HG02885 (cell line): ENCODE data around the gene PITPNM1.
"Not testable (repeated sequence)": the region's sequence is repeated elsewhere in the genome, so short reads cannot be mapped to it uniquely, and the experiment has no call there.

Experiments used
- ATAC-seq: cut with Tn5 transposase; IDR thresholded peaks from one replicate; pipeline ENCODE4 v1.9.1; 2021; ENCODE audit warnings: mild to moderate bottlenecking; ENCODE audit not compliant: unreplicated experiment, poor library complexity

PITPNM1 gene

DNA sequence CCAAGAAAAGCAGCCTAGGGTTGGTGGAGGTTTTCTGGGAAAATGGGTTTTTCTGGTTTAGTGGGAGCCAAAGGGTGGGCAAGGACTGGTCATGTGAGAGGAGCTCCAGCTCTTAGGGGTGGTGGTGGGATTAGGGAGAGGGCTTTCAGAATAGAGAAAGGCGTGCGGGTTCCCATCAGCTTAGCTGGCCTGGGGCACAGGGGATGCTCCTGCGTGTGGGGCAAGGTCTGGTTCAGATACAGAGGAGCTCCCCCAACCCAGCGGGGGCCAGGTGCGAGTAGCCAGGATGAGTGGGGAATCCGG, 36.8 kb downstream of the PITPNM1 start:
- ATAC-seq, result no peak

DNA sequence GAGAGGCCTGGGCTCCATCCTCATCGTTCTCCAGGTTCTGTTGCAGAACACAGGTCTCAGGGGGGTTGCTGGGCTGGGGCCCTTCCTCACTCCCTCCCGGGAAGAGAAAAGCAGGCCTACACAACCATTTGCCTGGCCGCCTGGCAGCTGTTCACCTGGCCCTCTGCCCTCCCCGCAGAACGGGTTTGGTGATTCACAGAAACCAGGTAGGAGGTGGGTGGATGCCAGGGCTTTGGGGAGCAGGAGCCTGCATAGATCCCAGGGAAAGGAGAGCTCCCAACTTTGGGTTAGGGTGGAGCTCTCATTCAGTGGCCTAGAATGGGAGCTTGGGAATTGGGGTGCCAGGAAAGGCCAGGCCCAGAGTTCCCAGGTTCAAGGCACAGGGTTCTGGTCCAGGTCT, 37.1 kb downstream of the PITPNM1 start:
- ATAC-seq, result no peak

DNA sequence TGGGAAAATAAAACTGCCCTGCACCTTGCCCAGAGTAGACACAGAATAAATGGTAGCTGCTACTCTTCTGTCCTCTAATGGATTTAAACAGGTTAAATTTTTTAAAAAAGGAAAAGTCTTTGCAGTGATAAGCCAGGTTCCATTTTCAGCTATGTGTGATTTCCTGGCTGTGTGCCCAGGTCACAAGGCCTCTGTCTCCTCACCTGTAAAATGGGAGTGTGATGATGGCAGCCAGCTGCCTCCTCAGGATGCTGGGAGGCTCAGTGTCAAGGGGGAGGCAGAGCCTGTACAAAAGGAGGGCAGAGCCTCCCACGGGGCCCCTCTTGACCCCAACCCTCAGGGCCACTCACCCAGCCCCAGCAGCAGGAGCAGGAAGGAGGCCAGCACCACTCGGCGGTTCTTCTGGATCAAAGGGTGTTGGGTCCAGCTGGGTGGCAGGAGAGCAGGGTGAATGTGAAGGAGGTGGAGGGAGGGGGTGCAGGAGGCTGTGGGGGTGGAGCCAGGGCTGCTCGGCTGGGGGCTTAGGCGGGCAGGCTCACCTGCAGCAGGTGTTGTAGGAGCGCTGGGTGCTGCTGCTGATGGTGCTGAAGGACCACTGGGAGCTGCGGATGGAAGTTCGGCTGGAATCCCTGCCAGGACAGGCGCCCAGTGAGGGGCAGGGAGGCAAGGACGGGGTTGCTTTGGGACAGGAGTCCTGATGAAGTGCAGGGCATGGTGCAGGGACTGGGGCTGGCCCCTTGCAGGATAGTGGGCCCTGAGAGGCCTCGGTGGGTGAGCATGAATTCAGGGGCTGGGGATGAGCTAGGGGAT, 38.0 kb downstream of the PITPNM1 start:
- ATAC-seq, result no peak

DNA sequence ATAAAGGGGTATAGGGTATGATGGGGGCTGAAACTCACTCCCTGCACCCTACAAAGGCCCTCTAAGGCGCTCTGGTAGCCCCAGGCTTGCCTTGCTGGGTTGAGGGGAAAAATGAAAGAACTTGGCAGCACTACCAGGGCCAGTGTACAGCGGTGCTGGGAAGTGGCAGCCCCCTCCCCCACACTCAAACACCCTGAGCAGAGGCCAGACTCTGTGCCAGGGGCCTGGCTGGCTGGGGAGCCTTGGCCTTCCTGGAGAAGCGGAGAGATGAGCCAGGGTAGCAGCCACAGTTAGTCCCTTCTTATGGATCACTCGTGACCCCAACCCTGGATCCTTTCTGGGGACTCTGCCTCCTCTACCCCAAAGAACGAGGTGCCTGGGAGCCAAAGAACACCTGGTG, 38.8 kb downstream of the PITPNM1 start:
- ATAC-seq, result no peak

DNA sequence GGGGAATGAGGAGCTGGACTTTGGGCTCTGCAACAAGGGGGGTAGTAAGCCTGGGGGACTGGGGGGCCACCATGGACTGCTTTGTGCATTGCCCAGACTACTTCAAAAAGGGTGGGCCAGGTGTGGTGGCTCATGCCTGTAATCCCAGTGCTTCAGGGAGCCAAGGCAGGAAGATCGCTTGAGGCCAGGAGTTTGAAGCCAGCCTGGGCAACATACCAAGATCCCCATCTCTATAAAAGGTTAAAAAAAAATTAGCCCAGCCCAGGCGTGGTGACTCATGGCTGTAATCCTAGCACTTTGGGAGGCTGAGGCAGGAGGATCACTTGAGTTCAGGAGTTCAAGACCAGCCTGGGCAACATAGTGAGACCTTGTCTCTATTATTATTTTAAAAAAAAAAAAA, 39.6 kb downstream of the PITPNM1 start:
- ATAC-seq, result not testable (repeated sequence)

DNA sequence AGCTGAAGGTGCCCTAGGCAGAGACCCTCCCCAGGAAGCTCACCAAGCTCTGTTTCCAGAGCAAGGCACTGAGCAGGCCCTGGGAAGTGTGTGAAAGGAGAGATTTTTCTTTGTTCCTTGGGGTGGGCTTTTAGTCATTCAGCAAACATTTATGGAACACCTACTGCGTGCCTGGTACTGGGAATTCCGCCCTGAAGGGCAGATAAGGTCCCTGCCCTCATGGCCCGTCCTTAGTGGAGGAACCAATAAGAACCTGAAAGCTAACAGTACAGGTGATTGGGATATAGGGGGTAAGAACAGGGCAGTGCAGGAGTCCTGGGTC, 40.0 kb downstream of the PITPNM1 start:
- ATAC-seq, result no peak

DNA sequence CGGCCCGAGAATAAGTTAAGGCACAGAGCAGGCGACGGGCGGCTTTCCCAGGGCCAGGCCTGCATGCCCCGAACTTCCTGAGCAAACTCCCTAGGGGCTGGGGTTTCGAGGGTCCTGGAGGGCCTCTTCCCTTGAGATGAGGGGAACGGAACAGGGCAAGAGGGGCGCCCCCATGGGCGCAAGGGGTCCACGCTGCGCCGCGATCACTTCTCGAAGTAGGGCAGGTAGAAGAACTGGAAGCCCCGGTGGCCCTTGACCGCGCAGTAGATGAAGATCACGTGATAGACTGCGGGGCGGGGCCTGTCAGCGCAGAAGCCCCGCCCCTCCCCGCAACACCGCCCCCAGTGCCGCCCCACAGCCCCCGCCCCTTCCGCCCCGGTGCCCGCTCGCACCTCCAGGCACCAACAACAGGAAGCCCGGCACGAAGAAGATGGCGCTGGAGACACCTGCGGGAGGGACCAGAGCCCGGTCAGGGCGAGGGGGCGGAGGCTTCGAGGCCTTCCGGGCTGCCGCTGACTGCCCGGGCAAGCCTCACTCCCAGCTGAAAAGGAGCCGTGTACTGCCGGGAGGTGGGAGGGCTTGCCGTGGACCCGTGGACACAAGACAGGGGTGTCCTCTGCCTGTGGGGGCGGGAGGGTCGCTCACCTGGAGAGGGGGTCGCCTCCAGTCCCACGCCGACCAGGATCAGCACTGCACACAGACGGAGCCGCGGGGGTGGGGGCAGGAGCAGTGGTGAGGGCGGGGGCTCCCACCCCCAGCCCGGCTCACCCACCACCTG, 40.6 kb downstream of the PITPNM1 start:
- peak; percentile 58 for ATAC-seq

DNA sequence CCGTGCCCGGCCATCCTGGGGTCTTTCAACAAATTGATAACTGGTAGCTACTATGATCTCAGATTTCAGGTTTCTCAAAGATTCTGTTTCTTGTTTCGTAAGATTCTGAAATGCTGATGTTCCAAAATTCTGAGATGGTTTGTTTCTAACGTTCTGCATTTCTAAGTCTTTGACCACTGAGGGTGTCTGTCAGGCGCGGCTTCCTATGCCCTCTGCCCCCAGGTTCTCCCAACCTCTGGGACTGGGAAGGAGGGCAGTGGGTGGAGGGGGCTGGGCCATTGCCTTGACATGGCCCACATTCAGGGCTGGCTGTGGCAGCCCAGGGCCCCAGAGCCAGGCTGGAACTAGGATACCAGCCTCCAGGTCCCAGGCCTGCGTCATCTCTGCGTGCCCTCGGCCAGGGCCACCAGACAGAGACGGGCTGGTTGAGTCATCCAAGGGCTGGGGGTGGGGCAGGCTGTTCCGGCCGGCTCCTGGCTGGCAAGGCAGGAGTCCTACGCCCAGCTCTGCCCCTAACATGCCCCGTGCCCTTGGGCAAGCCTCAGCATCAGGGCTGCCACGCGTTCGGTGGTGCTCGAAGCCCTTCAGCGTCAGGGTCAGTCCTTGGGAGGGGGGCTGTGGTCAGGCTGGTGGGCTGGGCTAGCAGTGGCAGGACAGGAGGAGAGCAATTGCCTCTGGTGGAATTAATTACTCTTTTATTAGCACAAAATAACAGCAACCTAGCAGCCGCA, 41.3 kb downstream of the PITPNM1 start:
- no peak for ATAC-seq

DNA sequence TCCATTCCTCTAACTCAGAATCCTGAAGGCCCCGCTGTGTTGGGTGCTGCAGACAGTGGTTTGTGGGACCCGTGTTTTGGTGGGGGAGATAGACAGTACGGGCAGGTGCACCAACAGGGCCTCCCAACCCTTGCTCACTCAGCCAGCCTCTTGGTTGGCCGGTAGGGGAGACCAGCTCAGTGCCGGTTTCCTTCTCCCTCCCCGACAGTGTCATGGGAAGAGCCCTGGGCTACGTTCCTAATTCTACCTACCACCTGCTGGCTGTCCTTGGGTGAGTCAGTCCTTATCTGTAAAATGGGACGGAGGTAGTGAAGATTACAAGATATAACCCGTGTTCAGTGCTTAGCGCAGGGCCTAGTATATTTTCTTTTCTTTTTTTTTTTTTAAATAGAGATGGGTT, 42.0 kb downstream of the PITPNM1 start:
- no peak for ATAC-seq

DNA sequence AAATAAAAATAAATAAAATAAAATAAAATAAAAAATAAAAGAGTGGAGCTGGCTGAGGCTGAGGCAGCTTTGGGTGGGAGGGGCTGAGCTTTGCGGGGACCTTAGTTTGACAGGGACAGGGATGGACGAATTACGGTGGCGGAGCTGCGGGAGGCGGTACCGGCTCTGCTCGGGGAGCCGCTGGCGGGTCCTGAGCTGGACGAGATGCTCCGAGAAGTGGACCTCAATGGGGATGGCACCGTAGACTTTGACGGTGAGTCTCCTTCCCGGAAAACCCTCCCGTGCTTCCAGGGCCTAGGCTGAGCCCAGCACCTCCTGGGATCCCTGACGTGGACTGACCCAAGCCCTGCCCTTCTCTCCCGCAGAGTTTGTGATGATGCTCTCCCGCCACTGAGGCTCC, 46.9 kb downstream of the PITPNM1 start:
- no peak for ATAC-seq

DNA sequence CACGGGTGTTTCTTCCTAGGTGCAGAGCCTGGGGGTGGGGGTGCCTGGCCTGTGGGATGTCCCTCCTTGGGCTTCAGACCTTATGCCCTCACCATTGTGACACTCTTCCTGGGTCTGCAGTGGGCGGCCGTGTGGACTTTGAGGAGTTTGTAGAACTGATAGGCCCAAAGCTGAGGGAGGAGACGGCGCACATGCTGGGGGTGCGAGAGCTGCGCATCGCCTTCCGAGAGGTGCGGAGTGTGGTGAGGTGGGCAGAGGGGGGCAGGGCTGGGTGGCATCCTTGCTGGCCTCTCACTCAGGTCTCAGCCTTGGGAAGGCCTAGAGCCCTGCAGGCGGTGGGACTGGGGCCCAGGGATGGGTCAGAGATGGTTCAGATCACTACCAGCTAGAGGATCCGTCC, 47.7 kb downstream of the PITPNM1 start:
- no peak for ATAC-seq

DNA sequence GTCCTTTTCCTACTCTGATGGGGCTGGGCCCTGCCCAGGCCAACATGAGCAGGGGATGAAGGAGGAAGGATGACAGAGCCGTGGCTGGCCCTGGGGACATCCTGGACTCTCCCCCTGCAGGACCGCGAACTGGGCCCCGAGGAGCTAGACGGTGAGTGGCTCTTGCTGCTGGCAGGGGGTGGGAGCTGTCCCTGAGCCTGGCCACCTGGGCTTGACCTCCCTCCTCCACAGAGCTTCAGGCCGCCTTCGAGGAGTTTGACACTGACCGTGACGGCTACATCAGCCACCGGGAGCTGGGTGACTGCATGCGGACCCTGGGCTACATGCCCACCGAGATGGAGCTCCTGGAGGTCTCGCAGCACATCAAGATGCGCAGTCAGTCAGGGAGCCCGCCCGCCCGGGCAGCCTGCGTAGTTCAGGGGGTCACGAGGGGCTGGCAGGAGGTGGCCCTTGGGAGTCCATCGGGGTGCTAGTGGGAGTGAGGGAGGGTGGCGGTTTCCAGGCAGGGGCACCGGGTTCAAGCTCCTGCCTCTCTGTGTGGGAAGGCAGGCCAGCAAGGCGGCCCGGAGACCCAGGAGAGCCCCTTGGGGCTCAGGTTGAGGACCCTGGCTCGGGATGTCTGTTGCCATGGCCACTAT, 49.0 kb downstream of the PITPNM1 start:
- no peak for ATAC-seq

DNA sequence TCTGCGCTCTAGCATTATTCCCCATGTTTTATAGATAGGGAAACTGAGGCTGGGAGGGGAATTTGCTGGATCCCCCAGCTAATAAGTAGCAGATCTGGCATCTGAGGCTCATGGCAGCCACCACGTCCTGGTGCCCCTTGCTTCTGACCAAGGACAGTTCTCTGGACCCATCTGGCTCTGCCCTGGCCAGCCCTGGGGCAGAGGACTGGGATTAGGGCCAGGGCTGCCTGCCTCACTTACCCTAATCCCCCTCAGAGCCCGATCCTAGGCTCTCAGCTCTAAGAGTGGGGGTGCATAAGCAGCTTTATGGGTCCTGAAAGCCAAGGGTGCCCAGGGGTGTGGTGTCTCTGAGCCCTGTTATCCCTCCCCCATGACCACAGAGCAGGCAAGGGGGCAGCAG, 50.1 kb downstream of the PITPNM1 start, which contains the start of gene CABP4:
Gene CABP4 (plus strand): TSS at position 301 of the 400 bp plus-strand sequence. CDS start 70 bp downstream, at position 371.
- no peak for ATAC-seq

DNA sequence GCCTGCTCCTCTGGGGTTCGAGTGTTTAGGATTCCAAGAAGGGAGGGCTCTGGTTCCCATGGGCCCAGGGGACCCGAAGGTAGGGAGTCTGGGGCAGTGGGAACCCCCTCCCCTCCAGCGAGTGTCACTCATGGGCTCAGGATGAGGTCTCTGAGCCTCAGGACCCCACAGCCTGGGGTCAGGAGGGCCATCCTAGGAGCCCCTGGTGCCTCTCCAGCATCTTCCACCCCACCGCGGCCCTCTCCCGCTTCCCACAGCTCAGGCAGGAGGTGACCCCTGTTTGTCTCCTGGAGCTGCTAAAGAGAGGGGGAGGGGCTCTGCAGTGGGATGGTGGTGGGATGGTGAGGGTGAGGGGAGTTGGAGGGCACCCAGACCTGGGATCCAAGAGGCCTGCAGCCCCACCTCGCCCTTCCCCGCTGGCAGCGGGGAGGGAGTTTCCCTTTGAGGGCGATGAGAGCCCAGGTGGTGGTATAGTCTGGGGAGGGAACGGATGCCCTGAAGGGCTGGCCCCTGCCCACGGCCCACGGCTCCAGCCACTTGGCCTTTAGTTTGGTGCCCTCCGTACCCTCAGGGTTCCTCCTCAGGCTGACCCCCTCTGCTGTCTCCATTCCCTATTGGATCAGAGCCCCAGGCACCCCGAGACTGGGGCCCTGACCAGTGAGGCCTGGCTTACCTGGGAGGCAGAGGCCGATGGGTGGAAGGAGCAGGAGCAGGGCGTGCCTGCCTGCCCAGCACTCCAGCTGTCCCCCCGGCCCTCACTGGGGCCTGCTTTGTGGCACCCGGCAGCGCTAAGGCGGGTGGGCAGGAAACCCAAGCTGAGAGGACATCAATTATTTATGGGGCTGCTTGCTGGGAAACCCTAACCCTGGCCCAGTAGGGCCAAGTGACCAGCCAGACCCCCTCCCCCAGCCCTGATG, 51.1 kb downstream of the PITPNM1 start:
- ATAC-seq, result no peak

DNA sequence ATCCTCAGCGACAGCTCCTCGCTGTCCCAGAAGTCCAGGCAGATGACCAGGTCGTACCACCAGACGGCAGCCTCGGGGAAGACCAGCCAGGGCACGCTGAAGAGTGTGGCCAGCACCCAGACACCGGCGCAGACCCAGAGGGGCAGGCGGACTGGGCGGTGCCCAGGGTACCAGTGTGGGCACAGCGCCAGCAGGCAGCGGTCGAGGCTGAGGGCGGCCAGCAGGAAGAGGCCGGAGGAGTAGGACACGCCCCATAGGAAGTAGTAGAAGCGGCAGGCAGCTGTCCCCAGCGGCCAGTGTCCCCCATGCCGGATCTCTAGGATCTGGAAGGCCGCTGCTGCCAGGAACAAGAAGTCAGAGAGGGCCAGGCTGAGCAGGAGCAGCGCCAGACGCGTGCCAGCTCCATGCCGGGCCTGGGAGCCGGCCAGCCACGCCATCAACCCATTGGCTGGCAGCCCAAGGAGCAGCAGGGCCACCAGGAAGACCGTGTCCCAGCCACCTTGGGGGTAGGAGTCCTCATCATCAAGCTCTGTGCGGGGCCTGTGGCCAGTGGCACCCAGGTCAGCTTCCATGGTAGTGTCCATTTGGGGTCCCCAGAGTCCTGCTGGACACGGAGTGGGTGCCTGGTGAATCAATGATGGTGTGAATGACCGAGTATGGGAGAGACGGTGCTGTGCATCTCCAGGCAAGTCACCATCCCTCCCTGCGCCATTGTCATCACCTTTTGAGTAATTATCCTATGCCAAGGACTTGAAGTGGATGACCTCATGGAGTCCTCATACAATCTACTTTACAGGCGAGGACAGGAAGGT, 52.8 kb downstream of the PITPNM1 start, which contains the start of gene GPR152:
Gene GPR152 (minus strand): TSS at position 589 of the 812 bp plus-strand sequence. CDS start 5 bp downstream, at position 584.
- ATAC-seq, result no peak

DNA sequence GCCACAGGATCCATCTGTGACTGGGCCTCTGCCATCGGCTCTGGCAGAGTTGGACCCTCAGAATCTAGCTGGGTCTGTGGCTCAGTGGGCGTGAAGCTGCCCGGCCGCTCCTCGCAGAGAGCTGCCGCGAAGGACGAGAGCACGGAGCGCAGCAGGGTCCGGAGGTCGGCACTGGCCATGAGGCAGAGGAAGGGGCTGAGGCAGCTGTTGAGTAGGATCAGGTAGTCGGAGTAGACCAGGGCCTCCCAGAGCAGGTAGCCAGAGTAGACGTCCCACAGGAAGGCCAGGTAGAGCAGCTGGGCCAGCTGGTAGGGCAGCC, 53.5 kb downstream of the PITPNM1 start:
- no peak for ATAC-seq

DNA sequence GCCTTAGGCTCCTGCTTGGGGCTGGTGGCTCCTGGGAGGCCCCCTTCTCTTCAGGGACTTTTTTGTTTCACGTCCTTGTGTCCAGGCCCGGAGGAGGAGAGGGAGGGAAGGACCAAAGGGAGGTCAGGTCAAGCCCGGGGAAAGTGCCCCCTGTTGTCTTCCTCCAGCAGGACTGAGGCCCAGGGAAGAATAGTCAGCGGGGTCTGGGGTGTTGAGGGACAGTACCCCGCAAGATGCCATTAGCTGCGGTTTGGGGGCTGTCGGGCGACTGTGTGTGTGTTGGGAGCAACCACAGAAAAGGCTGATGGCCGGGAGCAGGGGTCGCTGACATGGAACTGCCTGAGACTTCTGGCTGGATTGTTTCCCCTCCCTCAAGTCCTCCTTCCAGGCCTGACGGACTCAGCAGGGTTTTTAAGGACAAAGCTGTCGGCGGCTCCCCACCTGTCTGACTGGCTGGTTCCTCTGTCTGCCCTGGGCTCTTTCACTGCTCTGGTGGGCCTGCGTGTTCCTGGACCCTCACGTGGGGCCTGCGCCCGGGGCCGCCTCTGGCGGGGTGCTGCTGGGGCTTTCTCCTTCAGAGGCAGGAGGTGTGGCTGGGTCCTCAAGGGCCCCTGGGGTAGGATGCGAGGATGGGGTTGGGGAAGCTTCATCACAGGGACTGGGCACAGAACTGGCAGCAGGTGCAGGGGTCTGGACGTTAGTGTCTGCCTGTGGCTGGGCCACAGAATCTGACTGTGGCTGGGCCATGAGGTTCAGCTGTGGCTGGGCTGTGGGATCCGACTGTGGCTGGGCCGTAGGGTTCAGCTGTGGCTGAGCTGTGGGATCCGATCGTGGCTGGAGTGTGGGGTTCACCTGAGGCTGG, 54.1 kb downstream of the PITPNM1 start:
- ATAC-seq, result no peak
